ENCODE results near the gene ADAM12.

DNA sequence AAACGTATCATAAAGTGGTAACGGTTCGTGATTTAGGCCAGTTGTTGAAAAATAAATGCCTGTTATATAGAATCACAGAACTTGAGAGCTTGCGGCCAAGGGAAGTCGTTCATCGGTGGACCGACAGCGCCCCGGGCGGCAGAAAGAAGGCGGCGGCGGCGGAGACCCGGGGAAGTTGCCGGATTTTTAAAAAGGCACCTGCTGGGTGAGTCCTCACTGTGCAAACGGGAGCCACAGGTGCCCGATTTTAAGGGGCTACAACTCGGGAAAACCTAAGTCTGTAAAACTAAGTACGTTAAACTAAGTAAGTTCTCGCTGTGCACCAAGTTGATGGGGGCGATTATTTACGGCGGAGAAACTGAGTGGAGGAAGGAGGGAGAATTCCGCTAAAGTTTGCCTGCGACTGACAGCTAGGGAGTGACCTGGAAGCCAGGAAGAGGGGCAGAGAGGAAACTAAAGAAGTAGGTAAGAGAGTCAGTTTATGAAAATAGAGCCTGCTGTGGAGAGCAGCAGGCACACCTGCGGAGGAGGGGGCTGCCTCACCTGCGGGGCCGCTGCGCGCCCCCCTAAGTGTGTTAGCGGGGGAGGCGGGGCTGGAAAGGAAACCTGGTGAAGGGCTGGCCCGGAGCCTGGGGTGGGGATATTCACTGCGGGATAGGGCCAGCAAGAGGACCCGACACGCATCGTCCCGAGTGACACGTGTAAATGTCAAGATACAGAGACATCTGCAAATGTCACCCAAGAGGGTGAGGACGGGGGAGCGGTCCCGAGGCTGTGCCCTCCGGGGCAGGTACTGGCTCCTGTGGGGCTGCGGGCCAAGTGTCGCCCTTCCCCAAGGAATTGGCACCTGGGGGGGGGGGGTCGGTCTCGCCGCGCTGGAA lies 996 bp downstream of the ADAM12 start:
- TF ChIP-seq NBN (conservative IDR thresholded peaks at IDR 0.05), result no peak
- TF ChIP-seq, protein P1, sequence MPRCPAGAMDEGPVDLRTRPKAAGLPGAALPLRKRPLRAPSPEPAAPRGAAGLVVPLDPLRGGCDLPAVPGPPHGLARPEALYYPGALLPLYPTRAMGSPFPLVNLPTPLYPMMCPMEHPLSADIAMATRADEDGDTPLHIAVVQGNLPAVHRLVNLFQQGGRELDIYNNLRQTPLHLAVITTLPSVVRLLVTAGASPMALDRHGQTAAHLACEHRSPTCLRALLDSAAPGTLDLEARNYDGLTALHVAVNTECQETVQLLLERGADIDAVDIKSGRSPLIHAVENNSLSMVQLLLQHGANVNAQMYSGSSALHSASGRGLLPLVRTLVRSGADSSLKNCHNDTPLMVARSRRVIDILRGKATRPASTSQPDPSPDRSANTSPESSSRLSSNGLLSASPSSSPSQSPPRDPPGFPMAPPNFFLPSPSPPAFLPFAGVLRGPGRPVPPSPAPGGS (CRISPR knock-in tag; IDR thresholded peaks at IDR 0.05), result no peak
